Vagina (tissue), 2 donors: ENCODE data around the gene RGS6.

Experiments used
- CTCF ChIP-seq, 3 experiments: fragments of 450-650 bp in 2 of 3; fragments of 200-600 bp in 1 of 3; sonication (generic) in 1 of 3; IDR thresholded peaks; one replicate each; pipeline ENCODE4 v1.5.1; 2017 to 2019; ENCODE audit warnings: antibody characterized with exemption in 3 of 3, mild to moderate bottlenecking in 2 of 3, moderate library complexity in 2 of 3
- POLR2A ChIP-seq, 2 donors: fragments of 450-650 bp; IDR thresholded peaks; one replicate each; pipeline ENCODE4 v1.6.1; 2017; ENCODE audit warnings: antibody characterized with exemption in 2 of 2, mild to moderate bottlenecking in 2 of 2, moderate library complexity in 2 of 2
- POLR2AphosphoS5 ChIP-seq, 2 donors: sonication (generic); formaldehyde crosslinking; IDR thresholded peaks; one replicate each; pipeline ENCODE4 v1.9.0; 2017; ENCODE audit warnings: antibody characterized with exemption in 2 of 2, mild to moderate bottlenecking in 2 of 2, low read depth in 1 of 2; ENCODE audit not compliant: insufficient read depth in 1 of 2

- TF ChIP-seq POLR2A (IDR thresholded peaks at IDR 0.05) (no peak), CTCF (IDR thresholded peaks at IDR 0.05) (no peak), POLR2AphosphoS5 (IDR thresholded peaks at IDR 0.05; ENCODE audit: insufficient read depth in 1 of 2, low read depth in 1 of 2) (no peak)
Observed at GRCh38 chr14:72558721-72559120, 626.5 kb downstream of the RGS6 start.
